ENCODE results near the gene PTPRG.

The PTPRG gene

GRCh38 chr3:62169906-62170660 is 608.7 kb downstream of the PTPRG start:
- DNase-seq, result no peak
- H3K27ac ChIP-seq (ENCODE audit: insufficient read depth, low read length, poor library complexity, severe bottlenecking), result no peak overlapping the region
- no peaks in the 10 kb centered on the region for H3K27me3 ChIP-seq (replicated peaks; ENCODE audit: control insufficient read depth, insufficient read depth, low read length, poor library complexity, severe bottlenecking)
- H3K4me1 ChIP-seq (ENCODE audit: control insufficient read depth, insufficient read depth, low read length, poor library complexity, severe bottlenecking), result no peaks in the 10 kb centered on the region
- H3K36me3 ChIP-seq (ENCODE audit: control insufficient read depth, insufficient read depth, low read length), result no peaks in the 10 kb centered on the region
- no peaks in the 10 kb centered on the region for H3K9me3 ChIP-seq (ENCODE audit: control insufficient read depth, low read length)
- no peak overlapping the region for H3K4me3 ChIP-seq (ENCODE audit: insufficient read depth, low read depth, low read length, poor library complexity, severe bottlenecking)

GRCh38 chr3:62171789-62172188 is 610.4 kb downstream of the PTPRG start:
- no peaks in the 10 kb centered on the region for H3K4me1 ChIP-seq (ENCODE audit: control insufficient read depth, insufficient read depth, low read length, poor library complexity, severe bottlenecking)
- H3K9me3 ChIP-seq (ENCODE audit: control insufficient read depth, low read length), result no peaks in the 10 kb centered on the region
- no peak overlapping the region for H3K4me3 ChIP-seq (ENCODE audit: insufficient read depth, low read depth, low read length, poor library complexity, severe bottlenecking)
- no peaks in the 10 kb centered on the region for H3K27me3 ChIP-seq (replicated peaks; ENCODE audit: control insufficient read depth, insufficient read depth, low read length, poor library complexity, severe bottlenecking)
- DNase-seq, result no peak
- H3K27ac ChIP-seq (ENCODE audit: insufficient read depth, low read length, poor library complexity, severe bottlenecking), result no peak overlapping the region
- no peaks in the 10 kb centered on the region for H3K36me3 ChIP-seq (ENCODE audit: control insufficient read depth, insufficient read depth, low read length)

GRCh38 chr3:62172199-62172598 is 610.8 kb downstream of the PTPRG start:
- no peak for DNase-seq
- no peak overlapping the region for H3K27ac ChIP-seq (ENCODE audit: insufficient read depth, low read length, poor library complexity, severe bottlenecking)

GRCh38 chr3:62173939-62174515 is 612.7 kb downstream of the PTPRG start:
- H3K4me1 ChIP-seq (ENCODE audit: control insufficient read depth, insufficient read depth, low read length, poor library complexity, severe bottlenecking), result no peaks in the 10 kb centered on the region
- no peak overlapping the region for H3K27ac ChIP-seq (ENCODE audit: insufficient read depth, low read length, poor library complexity, severe bottlenecking)
- no peaks in the 10 kb centered on the region for H3K27me3 ChIP-seq (replicated peaks; ENCODE audit: control insufficient read depth, insufficient read depth, low read length, poor library complexity, severe bottlenecking)
- H3K4me3 ChIP-seq (ENCODE audit: insufficient read depth, low read depth, low read length, poor library complexity, severe bottlenecking), result no peak overlapping the region
- no peaks in the 10 kb centered on the region for H3K9me3 ChIP-seq (ENCODE audit: control insufficient read depth, low read length)
- no peaks in the 10 kb centered on the region for H3K36me3 ChIP-seq (ENCODE audit: control insufficient read depth, insufficient read depth, low read length)
- DNase-seq, result no peak

More at GRCh38 chr3:62172199-62172598, 610.8 kb downstream of the PTPRG start:
- Histone ChIP-seq H3K4me1 (ENCODE audit: control insufficient read depth, insufficient read depth, low read length, poor library complexity, severe bottlenecking) (no peaks in the 10 kb centered on the region), H3K4me3 (ENCODE audit: insufficient read depth, low read depth, low read length, poor library complexity, severe bottlenecking) (no peak overlapping the region), H3K9me3 (ENCODE audit: control insufficient read depth, low read length) (no peaks in the 10 kb centered on the region), H3K36me3 (ENCODE audit: control insufficient read depth, insufficient read depth, low read length) (no peaks in the 10 kb centered on the region), H3K27me3 (replicated peaks; ENCODE audit: control insufficient read depth, insufficient read depth, low read length, poor library complexity, severe bottlenecking) (no peaks in the 10 kb centered on the region)

GRCh38 chr3:62175161-62175560 is 613.8 kb downstream of the PTPRG start:
- Histone ChIP-seq H3K4me3 (ENCODE audit: insufficient read depth, low read depth, low read length, poor library complexity, severe bottlenecking) (no peak overlapping the region), H3K4me1 (ENCODE audit: control insufficient read depth, insufficient read depth, low read length, poor library complexity, severe bottlenecking) (no peaks in the 10 kb centered on the region), H3K27ac (ENCODE audit: insufficient read depth, low read length, poor library complexity, severe bottlenecking) (no peak overlapping the region), H3K36me3 (ENCODE audit: control insufficient read depth, insufficient read depth, low read length) (no peaks in the 10 kb centered on the region), H3K27me3 (replicated peaks; ENCODE audit: control insufficient read depth, insufficient read depth, low read length, poor library complexity, severe bottlenecking) (no peaks in the 10 kb centered on the region), H3K9me3 (ENCODE audit: control insufficient read depth, low read length) (no peaks in the 10 kb centered on the region)
- DNase-seq, result no peak

GRCh38 chr3:62178032-62178431 is 616.7 kb downstream of the PTPRG start:
- H3K27me3 ChIP-seq (replicated peaks; ENCODE audit: control insufficient read depth, insufficient read depth, low read length, poor library complexity, severe bottlenecking), result no peaks in the 10 kb centered on the region
- no peak overlapping the region for H3K27ac ChIP-seq (ENCODE audit: insufficient read depth, low read length, poor library complexity, severe bottlenecking)
- no peaks in the 10 kb centered on the region for H3K4me1 ChIP-seq (ENCODE audit: control insufficient read depth, insufficient read depth, low read length, poor library complexity, severe bottlenecking)
- no peak overlapping the region for H3K4me3 ChIP-seq (ENCODE audit: insufficient read depth, low read depth, low read length, poor library complexity, severe bottlenecking)
- H3K9me3 ChIP-seq (ENCODE audit: control insufficient read depth, low read length), result no peaks in the 10 kb centered on the region
- DNase-seq, result no peak
- no peaks in the 10 kb centered on the region for H3K36me3 ChIP-seq (ENCODE audit: control insufficient read depth, insufficient read depth, low read length)

GRCh38 chr3:62178739-62179600 is 617.6 kb downstream of the PTPRG start:
- Histone ChIP-seq H3K27me3 (replicated peaks; ENCODE audit: control insufficient read depth, insufficient read depth, low read length, poor library complexity, severe bottlenecking) (no peaks in the 10 kb centered on the region), H3K4me3 (ENCODE audit: insufficient read depth, low read depth, low read length, poor library complexity, severe bottlenecking) (no peak overlapping the region), H3K36me3 (ENCODE audit: control insufficient read depth, insufficient read depth, low read length) (no peaks in the 10 kb centered on the region), H3K4me1 (ENCODE audit: control insufficient read depth, insufficient read depth, low read length, poor library complexity, severe bottlenecking) (no peaks in the 10 kb centered on the region), H3K27ac (ENCODE audit: insufficient read depth, low read length, poor library complexity, severe bottlenecking) (no peak overlapping the region), H3K9me3 (ENCODE audit: control insufficient read depth, low read length) (no peaks in the 10 kb centered on the region)
- no peak for DNase-seq

GRCh38 chr3:62180514-62180913 is 619.1 kb downstream of the PTPRG start:
- DNase-seq, result no peak

GRCh38 chr3:62183087-62183486 is 621.7 kb downstream of the PTPRG start:
- H3K36me3 ChIP-seq (ENCODE audit: control insufficient read depth, insufficient read depth, low read length), result no peaks in the 10 kb centered on the region
- no peaks in the 10 kb centered on the region for H3K27me3 ChIP-seq (replicated peaks; ENCODE audit: control insufficient read depth, insufficient read depth, low read length, poor library complexity, severe bottlenecking)
- no peak for DNase-seq
- H3K4me3 ChIP-seq (ENCODE audit: insufficient read depth, low read depth, low read length, poor library complexity, severe bottlenecking), result no peak overlapping the region
- no peaks in the 10 kb centered on the region for H3K9me3 ChIP-seq (ENCODE audit: control insufficient read depth, low read length)
- no peaks in the 10 kb centered on the region for H3K4me1 ChIP-seq (ENCODE audit: control insufficient read depth, insufficient read depth, low read length, poor library complexity, severe bottlenecking)
- H3K27ac ChIP-seq (ENCODE audit: insufficient read depth, low read length, poor library complexity, severe bottlenecking), result no peak overlapping the region

More at GRCh38 chr3:62180514-62180913, 619.1 kb downstream of the PTPRG start:
- H3K4me1 ChIP-seq (ENCODE audit: control insufficient read depth, insufficient read depth, low read length, poor library complexity, severe bottlenecking), result no peaks in the 10 kb centered on the region
- H3K27me3 ChIP-seq (replicated peaks; ENCODE audit: control insufficient read depth, insufficient read depth, low read length, poor library complexity, severe bottlenecking), result no peaks in the 10 kb centered on the region
- no peak overlapping the region for H3K4me3 ChIP-seq (ENCODE audit: insufficient read depth, low read depth, low read length, poor library complexity, severe bottlenecking)
- H3K9me3 ChIP-seq (ENCODE audit: control insufficient read depth, low read length), result no peaks in the 10 kb centered on the region
- no peak overlapping the region for H3K27ac ChIP-seq (ENCODE audit: insufficient read depth, low read length, poor library complexity, severe bottlenecking)
- no peaks in the 10 kb centered on the region for H3K36me3 ChIP-seq (ENCODE audit: control insufficient read depth, insufficient read depth, low read length)

- H3K27me3 ChIP-seq (replicated peaks; ENCODE audit: control insufficient read depth, insufficient read depth, low read length, poor library complexity, severe bottlenecking), result no peaks in the 10 kb centered on the region
Observed at GRCh38 chr3:62183969-62184368, 622.6 kb downstream of the PTPRG start.

More at GRCh38 chr3:62183969-62184368, 622.6 kb downstream of the PTPRG start:
- DNase-seq, result no peak
- H3K27ac ChIP-seq (ENCODE audit: insufficient read depth, low read length, poor library complexity, severe bottlenecking), result no peak overlapping the region
- H3K9me3 ChIP-seq (ENCODE audit: control insufficient read depth, low read length), result no peaks in the 10 kb centered on the region
- H3K4me3 ChIP-seq (ENCODE audit: insufficient read depth, low read depth, low read length, poor library complexity, severe bottlenecking), result no peak overlapping the region
- no peaks in the 10 kb centered on the region for H3K4me1 ChIP-seq (ENCODE audit: control insufficient read depth, insufficient read depth, low read length, poor library complexity, severe bottlenecking)
- no peaks in the 10 kb centered on the region for H3K36me3 ChIP-seq (ENCODE audit: control insufficient read depth, insufficient read depth, low read length)
